Fibroblast of lung (primary cell): ENCODE data around the gene FAM169A. TPM values are rescaled to one million over a fixed set of nuclear protein-coding genes. Genes with fewer than 3 reads are reported as not detected.

Source experiments
- DNase-seq, 2 donors: peaks; one replicate each; pipeline versions ENCODE4 v3.0.0 to v3.0.0-alpha.2; 2010; ENCODE audit warnings: low read depth in 2 of 2
- H2AFZ ChIP-seq: 2 replicates; pipeline ENCODE4 v1.5.1; 2012; ENCODE audit warnings: low read length, control low read depth, inconsistent platforms
- H3K27ac ChIP-seq: 2 replicates; pipeline ENCODE4 v1.5.1; 2011; ENCODE audit warnings: low read length, control low read depth; ENCODE audit not compliant: insufficient read depth
- H3K27me3 ChIP-seq: 2 replicates; pipeline ENCODE4 v1.5.1; 2011; ENCODE audit warnings: mild to moderate bottlenecking, low read length; ENCODE audit not compliant: control insufficient read depth, insufficient read depth
- H3K36me3 ChIP-seq: 2 replicates; pipeline ENCODE4 v1.5.1; 2011; ENCODE audit warnings: low read length; ENCODE audit not compliant: control insufficient read depth, insufficient read depth
- H3K4me1 ChIP-seq: 2 replicates; pipeline ENCODE4 v1.5.1; 2011; ENCODE audit warnings: low read length; ENCODE audit not compliant: control insufficient read depth, insufficient read depth; ENCODE audit errors: extremely low read depth
- H3K4me2 ChIP-seq: 2 replicates; pipeline ENCODE4 v1.5.1; 2011; ENCODE audit warnings: low read length, control low read depth; ENCODE audit not compliant: insufficient read depth; ENCODE audit errors: extremely low read depth
- H3K4me3 ChIP-seq, 4 experiments: fragments of 200-600 bp in 1 of 4; sonication (generic) in 1 of 4; replicated peaks in 1 of 4; 2 replicates each; pipeline ENCODE4 v1.5.1; 2011 to 2016; ENCODE audit warnings: low read length in 4 of 4, low read depth in 3 of 4, mild to moderate bottlenecking in 3 of 4, control low read depth in 2 of 4, inconsistent platforms in 1 of 4, mixed read lengths in 1 of 4; ENCODE audit not compliant: insufficient read depth in 1 of 4; ENCODE audit errors: control extremely low read depth in 1 of 4
- H3K79me2 ChIP-seq: 2 replicates; pipeline ENCODE4 v1.5.1; 2012; ENCODE audit warnings: mild to moderate bottlenecking, low read length, inconsistent platforms; ENCODE audit not compliant: control insufficient read depth, insufficient read depth
- H3K9ac ChIP-seq: 2 replicates; pipeline ENCODE4 v1.5.1; 2011; ENCODE audit warnings: mild to moderate bottlenecking, low read length, control low read depth; ENCODE audit not compliant: insufficient read depth
- H3K9me3 ChIP-seq: 2 replicates; pipeline ENCODE4 v1.5.1; 2012; ENCODE audit warnings: low read depth, low read length; ENCODE audit not compliant: control insufficient read depth, insufficient read depth
- H4K20me1 ChIP-seq: 2 replicates; pipeline ENCODE4 v1.5.1; 2011; ENCODE audit warnings: low read length; ENCODE audit not compliant: control insufficient read depth, insufficient read depth; ENCODE audit errors: extremely low read depth
- EZH2 ChIP-seq: IDR thresholded peaks from 2 replicates; pipeline ENCODE4 v1.5.1; 2012; ENCODE audit warnings: low read length, control low read depth, mild to moderate bottlenecking; ENCODE audit errors: missing control alignments
- polyA plus RNA-seq, 2 donors: library from polyadenylated mRNA; depleted of rRNA in 1 of 2; stranded (reverse) in 1 of 2; unstranded in 1 of 2; fragments of >200 nt; gene quantifications; 2 replicates each; pipeline ENCODE4 v1.2.1, GENCODE V29; 2011 to 2012; ENCODE audit warnings: missing spikeins in 1 of 2
- total RNA-seq: library from RNA; depleted of rRNA; stranded (reverse); fragments of >200 nt; gene quantifications from 2 replicates; pipeline ENCODE4 v1.2.1, GENCODE V29; 2014
- TF ChIP-seq, protein P1 (sequence below), 2 donors: IDR thresholded peaks in 1 of 2; conservative IDR thresholded peaks in 1 of 2; 1 replicate in 1 of 2; 2 replicates in 1 of 2; pipeline ENCODE4 v1.5.1; 2011 to 2012; ENCODE audit warnings: low read length in 2 of 2, control low read depth in 1 of 2, inconsistent platforms in 1 of 2, low read depth in 1 of 2, mild to moderate bottlenecking in 1 of 2

Gene FAM169A
- total and polyA plus RNA-seq, 2 donors (not counting 1 experiment from before 2014, with no cell fraction given): 0.61 to 1.2 TPM

DNA sequence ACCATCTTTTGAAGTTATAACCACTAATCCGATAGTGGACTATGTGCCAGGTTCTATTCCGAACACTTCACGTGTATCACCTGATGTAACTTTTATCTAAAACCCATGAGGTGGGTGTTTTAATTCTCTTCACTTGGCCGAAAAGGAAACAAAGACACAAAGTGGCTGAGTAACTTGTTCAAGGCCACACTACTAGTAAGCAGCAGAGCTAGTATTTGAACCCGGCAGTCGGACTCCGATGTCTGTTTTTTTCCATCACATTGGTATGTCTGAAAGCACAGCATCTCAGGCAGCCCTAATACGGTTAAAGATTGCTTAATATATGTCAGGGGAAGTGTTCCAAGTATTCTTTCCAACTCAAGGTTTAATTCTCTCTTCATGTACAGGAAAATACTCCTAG lies 16.2 kb downstream of the FAM169A start:
- no peaks in the 10 kb centered on the region for H3K27me3 ChIP-seq
- no peaks in the 10 kb centered on the region for H3K79me2 ChIP-seq
- H4K20me1 ChIP-seq: no peaks in the 10 kb centered on the region
- H3K4me3 ChIP-seq: no peak overlapping the region
- no peaks in the 10 kb centered on the region for H3K36me3 ChIP-seq
- H3K27ac ChIP-seq: no peak overlapping the region
- no peak overlapping the region for H2AFZ ChIP-seq
- peaks cover 5% of the 10 kb centered on the region for H3K4me1 ChIP-seq
- no peak overlapping the region for H3K4me2 ChIP-seq
- TF ChIP-seq, protein P1, sequence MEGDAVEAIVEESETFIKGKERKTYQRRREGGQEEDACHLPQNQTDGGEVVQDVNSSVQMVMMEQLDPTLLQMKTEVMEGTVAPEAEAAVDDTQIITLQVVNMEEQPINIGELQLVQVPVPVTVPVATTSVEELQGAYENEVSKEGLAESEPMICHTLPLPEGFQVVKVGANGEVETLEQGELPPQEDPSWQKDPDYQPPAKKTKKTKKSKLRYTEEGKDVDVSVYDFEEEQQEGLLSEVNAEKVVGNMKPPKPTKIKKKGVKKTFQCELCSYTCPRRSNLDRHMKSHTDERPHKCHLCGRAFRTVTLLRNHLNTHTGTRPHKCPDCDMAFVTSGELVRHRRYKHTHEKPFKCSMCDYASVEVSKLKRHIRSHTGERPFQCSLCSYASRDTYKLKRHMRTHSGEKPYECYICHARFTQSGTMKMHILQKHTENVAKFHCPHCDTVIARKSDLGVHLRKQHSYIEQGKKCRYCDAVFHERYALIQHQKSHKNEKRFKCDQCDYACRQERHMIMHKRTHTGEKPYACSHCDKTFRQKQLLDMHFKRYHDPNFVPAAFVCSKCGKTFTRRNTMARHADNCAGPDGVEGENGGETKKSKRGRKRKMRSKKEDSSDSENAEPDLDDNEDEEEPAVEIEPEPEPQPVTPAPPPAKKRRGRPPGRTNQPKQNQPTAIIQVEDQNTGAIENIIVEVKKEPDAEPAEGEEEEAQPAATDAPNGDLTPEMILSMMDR (conservative IDR thresholded peaks at IDR 0.05 in 1 of 2, IDR thresholded peaks at IDR 0.05 in 1 of 2; ENCODE audit: low read depth in 1 of 2, low read length in 2 of 2): no peak
- no peak for TF ChIP-seq EZH2
- no peaks in the 10 kb centered on the region for H3K9me3 ChIP-seq
- no peak overlapping the region for H3K9ac ChIP-seq
- DNase-seq: no peak

DNA sequence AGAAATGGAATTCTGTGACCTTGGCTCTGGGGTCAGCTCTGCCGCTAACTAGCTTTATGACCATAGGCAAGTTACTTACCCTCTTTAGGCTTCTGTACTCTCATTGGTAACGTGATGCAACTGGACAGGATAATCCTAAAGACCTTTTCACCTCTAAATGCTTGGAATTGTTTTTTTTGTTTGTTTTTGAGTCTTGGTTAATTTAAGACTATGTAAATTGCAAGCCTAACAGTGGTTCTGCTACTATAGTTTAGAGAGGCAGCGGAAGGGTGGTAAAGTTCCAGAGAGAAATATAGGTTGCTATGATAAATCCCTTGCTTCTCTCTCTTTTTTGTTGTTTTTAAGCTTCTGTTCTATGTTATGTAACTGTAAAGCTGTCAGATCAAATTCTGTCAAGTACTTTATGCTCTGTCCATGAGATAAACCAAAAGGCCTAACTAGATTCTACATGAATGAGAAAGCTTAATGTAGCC lies 17.6 kb downstream of the FAM169A start:
- Histone ChIP-seq H3K27me3 (no peaks in the 10 kb centered on the region), H3K4me2 (no peak overlapping the region), H3K4me3 (no peak overlapping the region), H3K79me2 (no peaks in the 10 kb centered on the region), H2AFZ (no peak overlapping the region), H3K36me3 (no peaks in the 10 kb centered on the region), H3K27ac (no peak overlapping the region), H4K20me1 (no peaks in the 10 kb centered on the region), H3K9ac (no peak overlapping the region), H3K9me3 (no peaks in the 10 kb centered on the region), H3K4me1 (peaks cover 5% of the 10 kb centered on the region)
- DNase-seq: no peak
- TF ChIP-seq, protein P1 (conservative IDR thresholded peaks at IDR 0.05 in 1 of 2, IDR thresholded peaks at IDR 0.05 in 1 of 2; ENCODE audit: low read depth in 1 of 2, low read length in 2 of 2): no peak
- no peak for TF ChIP-seq EZH2

DNA sequence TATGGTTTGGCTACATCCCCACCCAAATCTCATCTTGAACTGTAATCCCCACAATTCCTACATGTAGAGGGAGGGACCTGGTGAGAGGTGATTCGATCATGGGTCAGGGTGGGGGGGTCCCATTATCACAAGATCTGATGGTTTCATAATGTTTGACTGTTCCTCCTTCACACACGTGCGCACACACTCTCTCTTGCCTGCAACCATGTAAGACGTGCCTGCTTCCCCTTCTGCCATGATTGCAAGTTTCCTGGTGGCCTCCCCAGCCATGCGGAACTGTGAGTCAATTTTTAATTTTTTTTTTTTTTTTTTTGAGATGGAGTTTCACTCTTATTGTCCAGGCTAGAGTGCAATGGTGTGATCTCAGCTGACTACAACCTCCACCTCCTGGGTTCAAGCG lies 27.0 kb downstream of the FAM169A start:
- no peaks in the 10 kb centered on the region for H3K79me2 ChIP-seq
- no peak overlapping the region for H3K27ac ChIP-seq
- H3K9me3 ChIP-seq: no peaks in the 10 kb centered on the region
- H2AFZ ChIP-seq: no peak overlapping the region
- TF ChIP-seq EZH2: no peak
- TF ChIP-seq, protein P1 (conservative IDR thresholded peaks at IDR 0.05 in 1 of 2, IDR thresholded peaks at IDR 0.05 in 1 of 2; ENCODE audit: low read depth in 1 of 2, low read length in 2 of 2): no peak
- DNase-seq: no peak
- H3K27me3 ChIP-seq: no peaks in the 10 kb centered on the region
- no peaks in the 10 kb centered on the region for H4K20me1 ChIP-seq
- H3K9ac ChIP-seq: no peak overlapping the region
- H3K4me3 ChIP-seq: no peak overlapping the region
- no peaks in the 10 kb centered on the region for H3K4me1 ChIP-seq
- H3K4me2 ChIP-seq: no peak overlapping the region
- no peaks in the 10 kb centered on the region for H3K36me3 ChIP-seq
